ENCODE measurements around the gene TBC1D9.

DNA sequence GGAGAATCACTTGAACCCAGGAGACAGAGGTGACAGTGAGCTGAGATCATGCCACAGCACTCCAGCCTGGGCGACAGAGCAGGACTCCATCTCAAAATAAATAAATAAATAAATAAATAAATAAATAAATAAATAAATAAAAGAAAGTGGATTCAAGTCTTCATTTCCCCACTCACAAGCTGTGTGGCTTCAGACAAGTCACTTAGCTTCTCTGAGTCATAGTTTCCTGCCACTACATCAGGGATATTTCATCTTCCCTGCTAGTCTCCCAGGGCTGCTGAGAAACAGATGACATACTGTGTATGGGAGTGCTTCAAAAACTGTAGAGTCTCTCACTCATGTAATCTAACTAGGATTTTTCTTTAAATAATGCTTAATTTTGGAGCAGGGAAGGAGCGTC lies 37.2 kb downstream of the TBC1D9 start:
- TF ChIP-seq, protein P1, sequence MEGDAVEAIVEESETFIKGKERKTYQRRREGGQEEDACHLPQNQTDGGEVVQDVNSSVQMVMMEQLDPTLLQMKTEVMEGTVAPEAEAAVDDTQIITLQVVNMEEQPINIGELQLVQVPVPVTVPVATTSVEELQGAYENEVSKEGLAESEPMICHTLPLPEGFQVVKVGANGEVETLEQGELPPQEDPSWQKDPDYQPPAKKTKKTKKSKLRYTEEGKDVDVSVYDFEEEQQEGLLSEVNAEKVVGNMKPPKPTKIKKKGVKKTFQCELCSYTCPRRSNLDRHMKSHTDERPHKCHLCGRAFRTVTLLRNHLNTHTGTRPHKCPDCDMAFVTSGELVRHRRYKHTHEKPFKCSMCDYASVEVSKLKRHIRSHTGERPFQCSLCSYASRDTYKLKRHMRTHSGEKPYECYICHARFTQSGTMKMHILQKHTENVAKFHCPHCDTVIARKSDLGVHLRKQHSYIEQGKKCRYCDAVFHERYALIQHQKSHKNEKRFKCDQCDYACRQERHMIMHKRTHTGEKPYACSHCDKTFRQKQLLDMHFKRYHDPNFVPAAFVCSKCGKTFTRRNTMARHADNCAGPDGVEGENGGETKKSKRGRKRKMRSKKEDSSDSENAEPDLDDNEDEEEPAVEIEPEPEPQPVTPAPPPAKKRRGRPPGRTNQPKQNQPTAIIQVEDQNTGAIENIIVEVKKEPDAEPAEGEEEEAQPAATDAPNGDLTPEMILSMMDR (IDR thresholded peaks at IDR 0.05; ENCODE audit: low read length), result no peak
- TF ChIP-seq EZH2 (optimal IDR thresholded peaks at IDR 0.05; ENCODE audit: low read depth, low read length), result no peak
- no peak for TF ChIP-seq EZH2phosphoT487 (IDR thresholded peaks at IDR 0.05; ENCODE audit: low read length)

All from MM.1S (cell line).